HEK293 (cell line): ENCODE data around the gene ELOVL6.

Source experiments
- CTCF ChIA-PET: fragments of 350-600 bp; formaldehyde crosslinking; extraction: SDS; loops from one replicate; lab custom pipeline; 2021; ENCODE audit warnings: antibody characterized with exemption; lab: Yijun Ruan, JAX
- POLR2A ChIA-PET: fragments of 300-600 bp; formaldehyde crosslinking; extraction: SDS; loops from one replicate; lab custom pipeline; 2020; ENCODE audit warnings: antibody characterized with exemption, inconsistent platforms; lab: Yijun Ruan, JAX
- H3K27ac ChIP-seq: fragments of 200-500 bp; sonication (Bioruptor generic); 2 replicates; pipeline ENCODE4 v1.5.1; 2014; ENCODE audit warnings: low read depth, low read length, control low read depth, inconsistent platforms; ENCODE audit errors: extremely low read depth
- H3K36me3 ChIP-seq, 2 experiments: fragments of 200-500 bp in 1 of 2; sonication (Bioruptor generic) in 1 of 2; 1 replicate in 1 of 2; 2 replicates in 1 of 2; pipeline ENCODE4 v1.5.1; 2014 to 2017; ENCODE audit warnings: inconsistent platforms in 2 of 2, low read length in 2 of 2; ENCODE audit not compliant: control insufficient read depth in 2 of 2, insufficient read depth in 1 of 2
- H3K4me1 ChIP-seq: fragments of 200-500 bp; sonication (Bioruptor generic); 2 replicates; pipeline ENCODE4 v1.5.1; 2014; ENCODE audit warnings: mild to moderate bottlenecking, low read length, inconsistent platforms; ENCODE audit not compliant: control insufficient read depth, insufficient read depth
- H3K4me3 ChIP-seq: 2 replicates; pipeline ENCODE4 v1.5.1; 2011; ENCODE audit warnings: low read depth, mild to moderate bottlenecking, control low read depth, low read length, moderate library complexity
- H3K9me3 ChIP-seq: fragments of 200-500 bp; sonication (Bioruptor generic); 2 replicates; pipeline ENCODE4 v1.5.1; 2014; ENCODE audit warnings: low read depth, low read length, inconsistent platforms; ENCODE audit not compliant: control insufficient read depth, insufficient read depth
- GLI2 ChIP-seq: fragments of 450-650 bp; formaldehyde crosslinking; IDR thresholded peaks from 2 replicates; pipeline ENCODE4; 2017; ENCODE audit warnings: missing biosample characterization, missing genetic modification characterization, low read depth, borderline replicate concordance
- HOXC10 ChIP-seq: sonication (generic); formaldehyde crosslinking; IDR thresholded peaks from 2 replicates; pipeline ENCODE4 v1.8.1; 2023; ENCODE audit warnings: mild to moderate bottlenecking, missing genetic modification reagents
- HOXD13 ChIP-seq: sonication (generic); formaldehyde crosslinking; IDR thresholded peaks from 2 replicates; pipeline ENCODE4 v1.8.0; 2022; ENCODE audit warnings: missing genetic modification reagents, borderline replicate concordance
- KLF16 ChIP-seq: fragments of 450-650 bp; formaldehyde crosslinking; IDR thresholded peaks from 2 replicates; pipeline ENCODE4 v1.5.1; 2017; ENCODE audit warnings: missing biosample characterization, missing genetic modification characterization
- KLF7 ChIP-seq: fragments of 450-650 bp; formaldehyde crosslinking; IDR thresholded peaks from 2 replicates; pipeline ENCODE4 v1.5.1; 2016; ENCODE audit warnings: missing biosample characterization, missing genetic modification characterization, borderline replicate concordance
- PRDM1 ChIP-seq: fragments of 450-650 bp; formaldehyde crosslinking; IDR thresholded peaks from 2 replicates; pipeline ENCODE4; 2016; ENCODE audit warnings: missing biosample characterization, missing genetic modification characterization
- PRDM4 ChIP-seq: fragments of 450-650 bp; formaldehyde crosslinking; IDR thresholded peaks from 2 replicates; pipeline ENCODE4 v1.5.1; 2017; ENCODE audit warnings: missing biosample characterization, missing genetic modification characterization
- TCF7L2 ChIP-seq: IDR thresholded peaks from 2 replicates; pipeline ENCODE4 v1.6.1; 2011; ENCODE audit warnings: low read depth, mild to moderate bottlenecking, inconsistent platforms, low read length, moderate library complexity, borderline replicate concordance
- ZBTB17 ChIP-seq: fragments of 450-650 bp; formaldehyde crosslinking; IDR thresholded peaks from 2 replicates; pipeline ENCODE4 v1.5.1; 2016; ENCODE audit warnings: missing biosample characterization, missing genetic modification characterization
- ZBTB26 ChIP-seq: fragments of 450-650 bp; formaldehyde crosslinking; optimal IDR thresholded peaks from 2 replicates; pipeline ENCODE3; 2016; ENCODE audit warnings: missing biosample characterization, mild to moderate bottlenecking, missing genetic modification characterization
- ZBTB48 ChIP-seq: fragments of 450-650 bp; formaldehyde crosslinking; IDR thresholded peaks from 2 replicates; pipeline ENCODE4 v1.5.1; 2016; ENCODE audit warnings: missing biosample characterization, missing genetic modification characterization
- ZFHX2 ChIP-seq: fragments of 450-650 bp; formaldehyde crosslinking; conservative IDR thresholded peaks from 2 replicates; pipeline ENCODE4 v1.5.1; 2016; ENCODE audit warnings: missing biosample characterization, missing genetic modification characterization
- ZIC2 ChIP-seq: fragments of 450-650 bp; formaldehyde crosslinking; IDR thresholded peaks from 2 replicates; pipeline ENCODE4 v1.5.1; 2016; ENCODE audit warnings: missing biosample characterization, missing genetic modification characterization
- ZNF140 ChIP-seq: fragments of 450-650 bp; formaldehyde crosslinking; IDR thresholded peaks from 2 replicates; pipeline ENCODE4 v1.5.1; 2016; ENCODE audit warnings: missing biosample characterization, missing genetic modification characterization
- ZNF280D ChIP-seq: fragments of 450-650 bp; formaldehyde crosslinking; IDR thresholded peaks from 2 replicates; pipeline ENCODE4 v1.5.1; 2016; ENCODE audit warnings: missing biosample characterization, missing genetic modification characterization
- ZNF341 ChIP-seq: fragments of 450-650 bp; formaldehyde crosslinking; IDR thresholded peaks from 2 replicates; pipeline ENCODE4; 2016; ENCODE audit warnings: low read depth, missing biosample characterization, missing genetic modification characterization
- ZNF354C ChIP-seq: fragments of 450-650 bp; formaldehyde crosslinking; IDR thresholded peaks from 2 replicates; pipeline ENCODE4 v1.5.1; 2016; ENCODE audit warnings: missing biosample characterization, missing genetic modification characterization, low read depth, borderline replicate concordance
- ZNF366 ChIP-seq: fragments of 450-650 bp; formaldehyde crosslinking; conservative IDR thresholded peaks from 2 replicates; pipeline ENCODE4 v1.5.1; 2016; ENCODE audit warnings: missing biosample characterization, missing genetic modification characterization
- ZNF398 ChIP-seq: fragments of 450-650 bp; formaldehyde crosslinking; IDR thresholded peaks from 2 replicates; pipeline ENCODE4 v1.5.1; 2017; ENCODE audit warnings: missing biosample characterization, missing genetic modification characterization
- ZNF426 ChIP-seq: fragments of 450-650 bp; formaldehyde crosslinking; IDR thresholded peaks from 2 replicates; pipeline ENCODE4 v1.5.1; 2017; ENCODE audit warnings: missing biosample characterization, missing genetic modification characterization, mild to moderate bottlenecking, inconsistent platforms, moderate library complexity
- ZNF449 ChIP-seq: fragments of 450-650 bp; formaldehyde crosslinking; IDR thresholded peaks from 2 replicates; pipeline ENCODE4 v1.5.1; 2017; ENCODE audit warnings: missing biosample characterization, mild to moderate bottlenecking, missing genetic modification characterization, moderate library complexity
- ZNF580 ChIP-seq: fragments of 450-650 bp; formaldehyde crosslinking; IDR thresholded peaks from 2 replicates; pipeline ENCODE4 v1.5.1; 2016; ENCODE audit warnings: missing biosample characterization, missing genetic modification characterization
- ZNF701 ChIP-seq: fragments of 450-650 bp; formaldehyde crosslinking; IDR thresholded peaks from 2 replicates; pipeline ENCODE4 v1.5.1; 2016; ENCODE audit warnings: missing biosample characterization, missing genetic modification characterization
- ZNF76 ChIP-seq: fragments of 450-650 bp; formaldehyde crosslinking; IDR thresholded peaks from 2 replicates; pipeline ENCODE4; 2016; ENCODE audit warnings: low read depth, missing biosample characterization, missing genetic modification characterization, borderline replicate concordance
- ZNF785 ChIP-seq: fragments of 450-650 bp; formaldehyde crosslinking; IDR thresholded peaks from 2 replicates; pipeline ENCODE4 v1.5.1; 2016; ENCODE audit warnings: missing biosample characterization, missing genetic modification characterization
- ZXDB ChIP-seq: fragments of 450-650 bp; formaldehyde crosslinking; IDR thresholded peaks from 2 replicates; pipeline ENCODE4 v1.5.1; 2016; ENCODE audit warnings: missing biosample characterization, missing genetic modification characterization

Gene ELOVL6

GRCh38 chr4:110197529-110198042 is 829 bp downstream of the ELOVL6 start (continued):
- TF ChIP-seq TCF7L2: 0 out of 2 replicates have a peak, but pooled peaks have one; percentile 7
- no peak for TF ChIP-seq ZNF354C
- TF ChIP-seq ZNF280D (tag by site-specific recombination): no peak
- TF ChIP-seq ZNF580: peak; percentile 76
- peak; percentile 44; the same call in 1 of the 2 replicates for TF ChIP-seq PRDM4 (tag by site-specific recombination)
- 0 out of 2 replicates have a peak, but pooled peaks have one; percentile 38 for TF ChIP-seq KLF16
- 0 out of 2 replicates have a peak, but pooled peaks have one; percentile 10 for TF ChIP-seq ZIC2
- peak; percentile 87 for TF ChIP-seq ZNF366
- TF ChIP-seq KLF7 (tag by site-specific recombination): peak; percentile 16; the same call in 1 of the 2 replicates
- peak; percentile 70 for TF ChIP-seq PRDM1 (tag by site-specific recombination)
- TF ChIP-seq ZNF426 (tag by site-specific recombination): no peak
- TF ChIP-seq ZBTB17 (tag by site-specific recombination): peak; percentile 65
- TF ChIP-seq ZNF398 (tag by site-specific recombination): peak; percentile 57

- POLR2A ChIA-PET: no interaction called here
Measured at GRCh38 chr4:110196871-110197528, 1.4 kb downstream of the ELOVL6 start.

More at GRCh38 chr4:110196871-110197528, 1.4 kb downstream of the ELOVL6 start:
- H3K4me1 ChIP-seq: no peaks in the 10 kb centered on the region
- no peaks in the 10 kb centered on the region for H3K9me3 ChIP-seq
- H3K4me3 ChIP-seq: peak overlapping the region; percentile 69
- TF ChIP-seq ZNF76 (tag by site-specific recombination): peak; percentile 71; the same call in 1 of the 2 replicates
- no peak for TF ChIP-seq GLI2 (tag by site-specific recombination)
- no peak for TF ChIP-seq PRDM1 (tag by site-specific recombination)
- TF ChIP-seq ZNF701 (tag by site-specific recombination): no peak
- TF ChIP-seq ZFHX2: no peak
- 0 out of 2 replicates have a peak, but pooled peaks have one; percentile 24 for TF ChIP-seq ZXDB (tag by site-specific recombination)
- TF ChIP-seq ZBTB48: no peak
- TF ChIP-seq ZNF785: no peak
- TF ChIP-seq ZNF449 (tag by site-specific recombination): peak; percentile 21; the same call in 1 of the 2 replicates
- peak; percentile 90 for TF ChIP-seq ZBTB26 (tag by site-specific recombination)
- no peak for TF ChIP-seq ZNF341 (tag by site-specific recombination)
- no peak for TF ChIP-seq HOXD13 (CRISPR knock-in tag)
- no peak for TF ChIP-seq HOXC10
- TF ChIP-seq ZNF140 (tag by site-specific recombination): no peak
- H3K27ac ChIP-seq: peak overlapping the region; percentile 84
- peaks cover 0 to 3% of the 10 kb centered on the region in 2 experiments; a peak in 1 of 3 replicates for H3K36me3 ChIP-seq
- CTCF ChIA-PET: no interaction called here
